Measurements from ENCODE around the gene PDCD2L. TPM values are rescaled to one million over a fixed set of nuclear protein-coding genes. Genes with fewer than 3 reads are reported as not detected.
"Not testable (repeated sequence)": the region's sequence is repeated elsewhere in the genome, so short reads cannot be mapped to it uniquely, and the experiment has no call there.

Gene PDCD2L
- total and polyA plus RNA-seq, 12 donors, result 7.6 to 26.1 (median 12.9) TPM

DNA sequence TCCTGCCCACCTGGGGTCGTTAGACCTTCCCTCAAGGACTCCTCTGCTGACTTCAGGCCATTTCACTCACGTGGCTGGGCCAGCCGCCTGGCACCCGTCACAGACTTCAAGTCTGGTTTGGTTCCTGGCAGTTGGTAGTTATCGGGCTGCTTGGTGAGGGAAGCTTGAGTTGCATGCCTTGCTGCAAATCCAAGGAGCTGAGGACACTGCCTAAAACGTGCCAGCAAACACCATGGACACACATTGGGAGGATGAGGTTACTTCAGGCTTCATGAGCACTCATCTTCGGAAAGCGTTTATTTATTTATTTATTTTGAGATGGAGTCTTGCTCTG is 36.6 kb upstream of the PDCD2L start:
- peak in 1 of 2 donors; percentile 13 for TF ChIP-seq POLR2A (IDR thresholded peaks at IDR 0.05)
- TF ChIP-seq, protein P1, sequence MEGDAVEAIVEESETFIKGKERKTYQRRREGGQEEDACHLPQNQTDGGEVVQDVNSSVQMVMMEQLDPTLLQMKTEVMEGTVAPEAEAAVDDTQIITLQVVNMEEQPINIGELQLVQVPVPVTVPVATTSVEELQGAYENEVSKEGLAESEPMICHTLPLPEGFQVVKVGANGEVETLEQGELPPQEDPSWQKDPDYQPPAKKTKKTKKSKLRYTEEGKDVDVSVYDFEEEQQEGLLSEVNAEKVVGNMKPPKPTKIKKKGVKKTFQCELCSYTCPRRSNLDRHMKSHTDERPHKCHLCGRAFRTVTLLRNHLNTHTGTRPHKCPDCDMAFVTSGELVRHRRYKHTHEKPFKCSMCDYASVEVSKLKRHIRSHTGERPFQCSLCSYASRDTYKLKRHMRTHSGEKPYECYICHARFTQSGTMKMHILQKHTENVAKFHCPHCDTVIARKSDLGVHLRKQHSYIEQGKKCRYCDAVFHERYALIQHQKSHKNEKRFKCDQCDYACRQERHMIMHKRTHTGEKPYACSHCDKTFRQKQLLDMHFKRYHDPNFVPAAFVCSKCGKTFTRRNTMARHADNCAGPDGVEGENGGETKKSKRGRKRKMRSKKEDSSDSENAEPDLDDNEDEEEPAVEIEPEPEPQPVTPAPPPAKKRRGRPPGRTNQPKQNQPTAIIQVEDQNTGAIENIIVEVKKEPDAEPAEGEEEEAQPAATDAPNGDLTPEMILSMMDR (IDR thresholded peaks at IDR 0.05), result no peak
- Histone ChIP-seq H3K9me3 (replicated peaks in 1 of 3) (no peaks in the 10 kb centered on the region), H3K27me3 (no peaks in the 10 kb centered on the region), H3K4me1 (replicated peaks in 1 of 2) (peaks cover 43 to 56% of the 10 kb centered on the region in 2 donors), H3K36me3 (replicated peaks in 1 of 2) (peaks cover 0 to 53% of the 10 kb centered on the region in 2 donors), H3K27ac (peak overlapping the region in 4 of 5 donors; percentile 85 to 94 (median 90)), H3K4me3 (no peak overlapping the region)
- 38 to 61% (median 58%) methylated on average over 4 to 8 of the region's 8 CpGs for WGBS, 4 donors
- peak in 2 of 7 donors; percentile 36 to 55 for DNase-seq
- intact Hi-C loops (cut with DNase I), result no loop called here

DNA sequence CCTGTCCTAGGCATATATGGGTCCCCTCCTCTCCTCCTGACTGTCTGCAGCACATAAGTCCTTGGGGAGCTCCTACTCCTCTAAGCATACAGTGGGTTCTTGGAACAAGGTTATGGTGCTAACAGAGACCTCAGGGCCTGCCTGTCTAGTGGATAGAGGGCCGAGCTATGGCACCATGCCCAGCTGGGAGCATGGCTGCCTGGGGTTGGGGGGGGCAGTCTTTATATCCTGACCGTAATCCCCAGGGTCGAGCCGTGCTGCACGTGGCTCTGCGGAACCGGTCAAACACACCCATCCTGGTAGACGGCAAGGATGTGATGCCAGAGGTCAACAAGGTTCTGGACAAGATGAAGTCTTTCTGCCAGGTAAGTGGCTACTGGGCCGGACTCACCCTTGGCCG is 35.9 kb upstream of the PDCD2L start:
- Histone ChIP-seq H3K4me1 (replicated peaks in 1 of 2) (peaks cover 43 to 56% of the 10 kb centered on the region in 2 donors), H3K27me3 (no peaks in the 10 kb centered on the region), H3K27ac (peak overlapping the region in 2 of 5 donors; percentile 91 to 94), H3K9me3 (replicated peaks in 1 of 3) (no peaks in the 10 kb centered on the region), H3K36me3 (replicated peaks in 1 of 2) (peaks cover 0 to 59% of the 10 kb centered on the region in 2 donors), H3K4me3 (no peak overlapping the region)
- 48 to 73% (median 55%) methylated on average over 10 of the region's 10 CpGs for WGBS, 4 donors
- peak in 2 of 7 donors; percentile 53 to 71 for DNase-seq
- intact Hi-C loops (cut with DNase I), result no loop called here
- TF ChIP-seq, protein P1 (IDR thresholded peaks at IDR 0.05), result no peak
- no peak for TF ChIP-seq POLR2A (IDR thresholded peaks at IDR 0.05)

DNA sequence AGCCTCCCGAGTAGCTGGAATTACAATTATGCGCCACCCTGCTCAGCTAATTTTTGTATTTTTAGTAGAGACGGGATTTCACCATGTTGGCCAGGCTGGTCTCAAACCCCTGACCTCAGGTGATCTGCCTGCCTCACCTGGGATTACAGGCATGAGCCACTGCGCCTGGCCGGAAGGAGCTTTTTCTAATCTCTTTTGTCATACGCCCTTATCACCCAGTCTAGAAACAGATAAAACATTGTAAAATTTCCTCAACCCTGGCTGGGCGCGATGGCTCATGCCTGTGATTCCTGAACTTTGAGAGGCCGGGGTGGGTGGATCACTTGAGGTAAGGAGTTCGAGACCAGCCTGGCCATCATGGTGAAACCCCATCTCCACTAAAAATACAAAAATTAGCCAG is 35.0 kb upstream of the PDCD2L start:
- DNase-seq; H3K27me3 ChIP-seq; H3K9me3 ChIP-seq (replicated peaks in 1 of 3); H3K4me3 ChIP-seq; intact Hi-C loops (cut with DNase I): not testable (repeated sequence)
- Histone ChIP-seq H3K27ac (peak overlapping the region in 1 of 5 donors; percentile 30), H3K4me1 (replicated peaks in 1 of 2) (peaks cover 43 to 56% of the 10 kb centered on the region in 2 donors), H3K36me3 (replicated peaks in 1 of 2) (peaks cover 0 to 68% of the 10 kb centered on the region in 2 donors)
- 79 to 89% (median 84%) methylated on average over 10 of the region's 10 CpGs for WGBS, 4 donors

DNA sequence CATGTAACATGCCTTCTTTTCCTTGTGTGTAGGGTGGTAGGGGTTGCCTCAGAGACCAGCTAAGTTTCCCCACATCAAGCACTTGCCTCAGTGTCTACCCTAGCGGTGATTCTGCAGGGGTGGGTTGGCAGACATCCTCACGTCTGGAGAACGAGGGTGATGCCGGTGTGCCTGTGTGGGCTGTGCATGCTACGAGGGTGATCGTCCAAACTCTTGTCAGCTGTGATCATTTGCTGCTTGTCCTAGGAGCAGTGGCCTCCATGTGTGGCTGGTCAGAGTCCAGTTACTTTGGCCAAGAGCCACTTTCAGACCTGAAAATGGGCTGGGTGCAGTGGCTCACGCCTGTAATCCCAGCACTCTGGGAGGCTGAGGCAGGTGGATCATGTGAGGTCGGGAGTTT is 34.1 kb upstream of the PDCD2L start:
- Histone ChIP-seq H3K4me3 (no peak overlapping the region), H3K9me3 (replicated peaks in 1 of 3) (no peaks in the 10 kb centered on the region), H3K4me1 (replicated peaks in 1 of 2) (peaks cover 43 to 52% of the 10 kb centered on the region in 2 donors), H3K36me3 (replicated peaks in 1 of 2) (peaks cover 0 to 77% of the 10 kb centered on the region in 2 donors), H3K27ac (peak overlapping the region in 3 of 5 donors; percentile 18 to 84 (median 66)), H3K27me3 (no peaks in the 10 kb centered on the region)
- intact Hi-C loops (cut with DNase I), result no loop called here
- TF ChIP-seq, protein P1 (IDR thresholded peaks at IDR 0.05), result no peak
- no peak for TF ChIP-seq POLR2A (IDR thresholded peaks at IDR 0.05)
- 66 to 85% (median 77%) methylated on average over 7 to 8 of the region's 8 CpGs for WGBS, 4 donors
- no peak for DNase-seq

DNA sequence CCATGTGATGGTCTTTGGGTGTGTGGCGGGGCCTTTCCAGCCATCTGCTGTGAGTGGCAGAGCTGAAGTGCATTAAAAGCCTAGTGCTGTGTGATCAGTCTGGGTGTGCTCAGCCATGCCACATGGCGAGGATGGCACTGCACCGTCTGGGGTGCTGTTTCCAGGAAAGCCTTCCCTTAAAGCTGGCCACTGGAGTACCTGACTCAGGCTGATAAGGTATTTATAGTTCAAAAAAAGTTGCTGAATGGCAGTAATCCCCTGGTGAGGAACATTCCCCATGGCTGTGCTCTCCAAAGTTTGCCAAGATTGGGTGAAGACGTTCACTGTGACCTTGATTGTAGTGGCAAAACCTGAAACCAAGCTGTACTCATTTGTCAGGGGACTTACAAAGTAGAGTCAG is 33.2 kb upstream of the PDCD2L start:
- Histone ChIP-seq H3K4me3 (no peak overlapping the region), H3K27ac (peak overlapping the region in 3 of 5 donors; percentile 18 to 84 (median 66)), H3K9me3 (replicated peaks in 1 of 3) (no peaks in the 10 kb centered on the region), H3K27me3 (no peaks in the 10 kb centered on the region), H3K4me1 (replicated peaks in 1 of 2) (peaks cover 42 to 51% of the 10 kb centered on the region in 2 donors), H3K36me3 (replicated peaks in 1 of 2) (peaks cover 0 to 86% of the 10 kb centered on the region in 2 donors)
- peak in 5 of 7 donors; percentile 51 to 68 (median 61) for DNase-seq
- 27 to 67% (median 52%) methylated on average over 3 to 4 of the region's 4 CpGs for WGBS, 4 donors
- TF ChIP-seq POLR2A (IDR thresholded peaks at IDR 0.05), result peak in 1 of 2 donors; percentile 38
- TF ChIP-seq, protein P1 (IDR thresholded peaks at IDR 0.05), result no peak
- intact Hi-C loops (cut with DNase I), result no loop called here
